HUES48 (cell line): ENCODE results near the gene LPIN3.

Source experiments
- H3K27ac ChIP-seq: one replicate; pipeline ENCODE4 v1.7.0; 2013; ENCODE audit warnings: low read depth, low read length, inconsistent platforms
- H3K27me3 ChIP-seq: 2 replicates; pipeline ENCODE4 v1.6.1; 2013; ENCODE audit warnings: mild to moderate bottlenecking, low read length; ENCODE audit not compliant: control insufficient read depth, insufficient read depth
- H3K36me3 ChIP-seq: 2 replicates; pipeline ENCODE4 v1.6.1; 2013; ENCODE audit warnings: low read length; ENCODE audit not compliant: control insufficient read depth, insufficient read depth
- H3K4me1 ChIP-seq: 2 replicates; pipeline ENCODE4 v1.6.1; 2013; ENCODE audit warnings: mild to moderate bottlenecking, low read length; ENCODE audit not compliant: control insufficient read depth, insufficient read depth
- H3K4me3 ChIP-seq: 2 replicates; pipeline ENCODE4 v1.5.1; 2013; ENCODE audit warnings: mild to moderate bottlenecking, low read depth, low read length
- H3K9ac ChIP-seq: 2 replicates; pipeline ENCODE4 v1.6.1; 2013; ENCODE audit warnings: mild to moderate bottlenecking, low read depth, low read length, moderate library complexity
- H3K9me3 ChIP-seq: 2 replicates; pipeline ENCODE4 v1.6.1; 2013; ENCODE audit warnings: low read length; ENCODE audit not compliant: control insufficient read depth, insufficient read depth

LPIN3 gene

GRCh38 chr20:41394931-41395666 is 54.5 kb downstream of the LPIN3 start:
- Histone ChIP-seq H3K27ac (no peak overlapping the region), H3K27me3 (no peaks in the 10 kb centered on the region), H3K4me1 (peaks cover 12% of the 10 kb centered on the region; the same call in 1 of the 2 replicates), H3K9ac (no peak overlapping the region), H3K36me3 (no peaks in the 10 kb centered on the region), H3K4me3 (no peak overlapping the region), H3K9me3 (no peaks in the 10 kb centered on the region)

- Histone ChIP-seq H3K9ac (no peak overlapping the region), H3K27ac (no peak overlapping the region), H3K4me3 (no peak overlapping the region), H3K4me1 (peaks cover 12% of the 10 kb centered on the region; the same call in 1 of the 2 replicates), H3K36me3 (no peaks in the 10 kb centered on the region), H3K9me3 (no peaks in the 10 kb centered on the region), H3K27me3 (no peaks in the 10 kb centered on the region)
These were observed 55.3 kb downstream of the LPIN3 start for GRCh38 chr20:41395667-41396664.

GRCh38 chr20:41398408-41398807 is 57.8 kb downstream of the LPIN3 start:
- H3K27me3 ChIP-seq = no peaks in the 10 kb centered on the region
- peaks cover 12% of the 10 kb centered on the region; the same call in 1 of the 2 replicates for H3K4me1 ChIP-seq
- no peak overlapping the region for H3K9ac ChIP-seq
- peaks cover 5% of the 10 kb centered on the region for H3K36me3 ChIP-seq
- no peaks in the 10 kb centered on the region for H3K9me3 ChIP-seq
- H3K27ac ChIP-seq = no peak overlapping the region
- no peak overlapping the region for H3K4me3 ChIP-seq

- Histone ChIP-seq H3K27me3 (no peaks in the 10 kb centered on the region), H3K4me1 (no peaks in the 10 kb centered on the region), H3K9me3 (no peaks in the 10 kb centered on the region), H3K27ac (no peak overlapping the region), H3K9ac (no peak overlapping the region), H3K36me3 (peaks cover 56% of the 10 kb centered on the region), H3K4me3 (no peak overlapping the region)
These were observed 63.0 kb downstream of the LPIN3 start for GRCh38 chr20:41403604-41404003.

- H3K9me3 ChIP-seq = no peaks in the 10 kb centered on the region
- no peaks in the 10 kb centered on the region for H3K4me1 ChIP-seq
- peaks cover 74% of the 10 kb centered on the region for H3K36me3 ChIP-seq
- H3K27me3 ChIP-seq = no peaks in the 10 kb centered on the region
- H3K9ac ChIP-seq = no peak overlapping the region
- no peak overlapping the region for H3K27ac ChIP-seq
- no peak overlapping the region for H3K4me3 ChIP-seq
These were observed 64.8 kb downstream of the LPIN3 start for GRCh38 chr20:41405436-41405835.

GRCh38 chr20:41406353-41406752 is 65.7 kb downstream of the LPIN3 start:
- Histone ChIP-seq H3K9ac (no peak overlapping the region), H3K4me3 (no peak overlapping the region), H3K4me1 (no peaks in the 10 kb centered on the region), H3K9me3 (no peaks in the 10 kb centered on the region), H3K27ac (no peak overlapping the region), H3K27me3 (no peaks in the 10 kb centered on the region), H3K36me3 (peaks cover 83% of the 10 kb centered on the region)

- no peaks in the 10 kb centered on the region for H3K9me3 ChIP-seq
- H3K27me3 ChIP-seq = no peaks in the 10 kb centered on the region
- H3K4me3 ChIP-seq = no peak overlapping the region
- H3K9ac ChIP-seq = no peak overlapping the region
- H3K36me3 ChIP-seq = peaks cover 89% of the 10 kb centered on the region
- no peaks in the 10 kb centered on the region for H3K4me1 ChIP-seq
- no peak overlapping the region for H3K27ac ChIP-seq
These were observed 66.3 kb downstream of the LPIN3 start for GRCh38 chr20:41406896-41407444.

- H3K9ac ChIP-seq = no peak overlapping the region
- no peak overlapping the region for H3K27ac ChIP-seq
- no peak overlapping the region for H3K4me3 ChIP-seq
- peaks cover 96% of the 10 kb centered on the region for H3K36me3 ChIP-seq
- no peaks in the 10 kb centered on the region for H3K4me1 ChIP-seq
- H3K27me3 ChIP-seq = no peaks in the 10 kb centered on the region
- no peaks in the 10 kb centered on the region for H3K9me3 ChIP-seq
These were observed 67.0 kb downstream of the LPIN3 start for GRCh38 chr20:41407607-41408006.

GRCh38 chr20:41408156-41408794 is 67.7 kb downstream of the LPIN3 start:
- Histone ChIP-seq H3K27ac (no peak overlapping the region), H3K9ac (no peak overlapping the region), H3K27me3 (no peaks in the 10 kb centered on the region), H3K4me3 (no peak overlapping the region), H3K36me3 (peaks cover 99% of the 10 kb centered on the region), H3K9me3 (no peaks in the 10 kb centered on the region), H3K4me1 (no peaks in the 10 kb centered on the region)

- H3K9me3 ChIP-seq = no peaks in the 10 kb centered on the region
- H3K27me3 ChIP-seq = no peaks in the 10 kb centered on the region
- H3K27ac ChIP-seq = no peak overlapping the region
- H3K36me3 ChIP-seq = peaks cover 100% of the 10 kb centered on the region
- H3K9ac ChIP-seq = no peak overlapping the region
- H3K4me3 ChIP-seq = no peak overlapping the region
- no peaks in the 10 kb centered on the region for H3K4me1 ChIP-seq
These were observed 68.4 kb downstream of the LPIN3 start for GRCh38 chr20:41408986-41409385.
